ENCODE results near the gene ZPLD1. TPM values are rescaled to one million over a fixed set of nuclear protein-coding genes. Genes with fewer than 3 reads are reported as not detected.

ZPLD1 gene
- total RNA-seq, result 0.07 and 4.4 TPM in 2 replicates

GRCh38 chr3:102434715-102435114 is at the start of gene ZPLD1:
Gene ZPLD1, plus strand, starts transcription at chr3:102435015. Its CDS starts 3,473 bp downstream, at chr3:102438488.

Measured in nasal cavity respiratory epithelium epithelial cell of viscerocranial mucosa (primary cell).